Smooth muscle cell (in vitro differentiated cells): ENCODE measurements around the gene COG3. TPM values are rescaled to one million over a fixed set of nuclear protein-coding genes. Genes with fewer than 3 reads are reported as not detected.
A peak's percentile ranks its signal among the peaks of the same experiment; 100 is the strongest.

Source experiments
- DNase-seq: peaks from one replicate; lab custom pipeline; 2025; ENCODE audit not compliant: unreplicated experiment; lab: John Stamatoyannopoulos, UW
- H2AFZ ChIP-seq: fragments of 200-600 bp; sonication (generic); 2 replicates; pipeline ENCODE4 v1.6.0; 2016; ENCODE audit warnings: antibody characterized with exemption, low read depth, mild to moderate bottlenecking
- H3F3A ChIP-seq: fragments of 200-600 bp; sonication (generic); 2 replicates; pipeline ENCODE4 v1.6.0; 2017; ENCODE audit warnings: antibody characterized with exemption, low read depth
- H3K27ac ChIP-seq: fragments of 200-600 bp; sonication (generic); 2 replicates; pipeline ENCODE4 v1.5.1; 2016; ENCODE audit warnings: low read depth, mild to moderate bottlenecking
- H3K27me3 ChIP-seq: fragments of 200-600 bp; sonication (generic); 2 replicates; pipeline ENCODE4 v1.6.1; 2016; ENCODE audit warnings: low read depth, mild to moderate bottlenecking
- H3K36me3 ChIP-seq: fragments of 200-600 bp; sonication (generic); 2 replicates; pipeline ENCODE4 v1.5.1; 2016; ENCODE audit warnings: low read depth
- H3K4me1 ChIP-seq: fragments of 200-600 bp; sonication (generic); 2 replicates; pipeline ENCODE4 v1.5.1; 2016; ENCODE audit warnings: low read depth
- H3K4me2 ChIP-seq: fragments of 200-600 bp; sonication (generic); 2 replicates; pipeline ENCODE4 v1.6.0; 2016; ENCODE audit warnings: mild to moderate bottlenecking
- H3K4me3 ChIP-seq: fragments of 200-600 bp; sonication (generic); 2 replicates; pipeline ENCODE4 v1.5.1; 2016; ENCODE audit warnings: mild to moderate bottlenecking
- H3K79me2 ChIP-seq: fragments of 200-600 bp; sonication (generic); 2 replicates; pipeline ENCODE4 v1.6.0; 2016; ENCODE audit warnings: low read depth, mild to moderate bottlenecking
- H3K9ac ChIP-seq: fragments of 200-600 bp; sonication (generic); 2 replicates; pipeline ENCODE4 v1.6.0; 2016; ENCODE audit warnings: low read depth
- H3K9me3 ChIP-seq: fragments of 200-600 bp; sonication (generic); replicated peaks from 2 replicates; pipeline ENCODE4 v1.5.1; 2016; ENCODE audit warnings: low read depth
- H4K20me1 ChIP-seq: fragments of 200-600 bp; sonication (generic); 2 replicates; pipeline ENCODE4 v1.6.0; 2016; ENCODE audit warnings: low read depth
- WGBS: methylation state at CpG from one replicate; pipeline ENCODE4 v1.1.7; 2016; ENCODE audit warnings: low lambda C conversion rate; 5-methylcytosine and 5-hydroxymethylcytosine counted together
- polyA plus RNA-seq: library from polyadenylated mRNA; unstranded; fragments of >200 nt; fragmentation: Nextera tagmentation; extraction: Ambion mirVana; gene quantifications from 2 replicates; pipeline ENCODE4 v1.2.1, GENCODE V29; 2016
- total RNA-seq: library from RNA; depleted of rRNA; stranded (reverse); fragments of >200 nt; gene quantifications from 2 replicates; pipeline ENCODE4 v1.2.3, GENCODE V29; 2014
- TF ChIP-seq, protein P1 (sequence below): fragments of 200-600 bp; sonication (generic); IDR thresholded peaks from 2 replicates; pipeline ENCODE4 v1.5.1; 2017; ENCODE audit warnings: borderline replicate concordance, mild to moderate bottlenecking, antibody characterized with exemption; ENCODE audit not compliant: insufficient read depth, poor library complexity, severe bottlenecking

The COG3 gene
- total and polyA plus RNA-seq, 2 experiments from 2014 or later, result 23.0 to 38.2 TPM

DNA sequence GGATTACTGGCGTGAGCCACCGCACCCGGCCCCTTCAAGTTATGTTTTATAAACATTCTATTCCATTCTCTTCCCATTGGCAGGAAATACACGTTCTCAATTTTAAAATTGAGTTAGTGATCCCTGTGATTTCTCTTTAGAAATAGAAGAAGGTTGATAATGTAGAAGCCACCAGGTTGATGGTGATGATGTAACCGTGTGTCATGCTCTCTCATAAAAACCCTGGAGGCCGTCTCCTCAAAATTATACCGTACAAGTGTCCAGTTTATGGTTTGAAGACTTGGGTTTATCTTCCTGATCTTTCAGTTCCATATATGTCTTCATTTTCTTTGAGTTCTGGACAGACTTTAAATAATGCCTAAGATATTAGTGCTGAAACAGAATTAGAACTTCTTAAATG is 32.2 kb downstream of the COG3 start:
- Histone ChIP-seq H3F3A (no peaks in the 10 kb centered on the region), H3K4me1 (peaks cover 5% of the 10 kb centered on the region), H3K27me3 (no peaks in the 10 kb centered on the region), H3K4me2 (no peak overlapping the region), H3K9ac (no peak overlapping the region), H4K20me1 (peaks cover 22% of the 10 kb centered on the region), H2AFZ (no peak overlapping the region), H3K9me3 (no peaks in the 10 kb centered on the region), H3K27ac (no peak overlapping the region), H3K79me2 (no peaks in the 10 kb centered on the region), H3K4me3 (no peak overlapping the region), H3K36me3 (peaks cover 29% of the 10 kb centered on the region)
- TF ChIP-seq, protein P1, sequence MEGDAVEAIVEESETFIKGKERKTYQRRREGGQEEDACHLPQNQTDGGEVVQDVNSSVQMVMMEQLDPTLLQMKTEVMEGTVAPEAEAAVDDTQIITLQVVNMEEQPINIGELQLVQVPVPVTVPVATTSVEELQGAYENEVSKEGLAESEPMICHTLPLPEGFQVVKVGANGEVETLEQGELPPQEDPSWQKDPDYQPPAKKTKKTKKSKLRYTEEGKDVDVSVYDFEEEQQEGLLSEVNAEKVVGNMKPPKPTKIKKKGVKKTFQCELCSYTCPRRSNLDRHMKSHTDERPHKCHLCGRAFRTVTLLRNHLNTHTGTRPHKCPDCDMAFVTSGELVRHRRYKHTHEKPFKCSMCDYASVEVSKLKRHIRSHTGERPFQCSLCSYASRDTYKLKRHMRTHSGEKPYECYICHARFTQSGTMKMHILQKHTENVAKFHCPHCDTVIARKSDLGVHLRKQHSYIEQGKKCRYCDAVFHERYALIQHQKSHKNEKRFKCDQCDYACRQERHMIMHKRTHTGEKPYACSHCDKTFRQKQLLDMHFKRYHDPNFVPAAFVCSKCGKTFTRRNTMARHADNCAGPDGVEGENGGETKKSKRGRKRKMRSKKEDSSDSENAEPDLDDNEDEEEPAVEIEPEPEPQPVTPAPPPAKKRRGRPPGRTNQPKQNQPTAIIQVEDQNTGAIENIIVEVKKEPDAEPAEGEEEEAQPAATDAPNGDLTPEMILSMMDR, result no peak
- 80% methylated on average over 7 of the region's 7 CpGs for WGBS
- DNase-seq, result no peak

DNA sequence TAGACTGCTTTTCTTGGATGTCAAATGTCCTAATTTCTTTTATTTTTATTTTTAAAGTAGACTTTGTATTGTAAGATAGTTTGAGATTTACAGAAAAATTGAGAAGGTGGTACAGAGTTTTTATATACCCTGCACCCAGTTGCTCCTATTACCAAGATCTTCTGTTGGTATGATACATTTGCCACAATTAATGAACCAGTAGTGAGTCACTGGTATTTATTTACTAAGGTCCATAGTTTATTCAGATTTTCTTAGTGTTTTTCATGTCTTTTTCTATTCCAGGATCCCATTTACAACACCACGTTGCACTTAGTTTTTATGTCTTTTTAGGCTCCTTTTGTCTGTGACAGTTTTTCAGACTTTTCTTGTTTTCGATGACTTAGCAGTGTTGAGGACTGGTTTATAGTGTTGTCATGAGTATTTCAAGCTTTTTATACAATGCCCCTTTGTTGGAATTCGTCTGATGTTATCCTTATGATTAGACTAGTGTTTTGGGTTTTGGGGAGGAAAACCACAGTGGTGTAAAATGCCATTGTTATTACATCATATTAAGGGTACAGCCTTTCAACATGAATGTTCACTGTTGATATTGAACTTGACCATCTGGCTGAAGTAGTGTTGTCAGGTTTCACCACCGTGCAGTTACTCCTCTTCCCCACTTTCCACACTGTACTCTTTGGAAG is 35.9 kb downstream of the COG3 start:
- Histone ChIP-seq H2AFZ (no peak overlapping the region), H3K79me2 (no peaks in the 10 kb centered on the region), H3K27me3 (no peaks in the 10 kb centered on the region), H3K9ac (peak overlapping the region; percentile 13), H3K27ac (peak overlapping the region; percentile 69), H3K36me3 (peaks cover 34% of the 10 kb centered on the region), H3K9me3 (no peaks in the 10 kb centered on the region), H3K4me1 (peaks cover 5% of the 10 kb centered on the region), H3K4me3 (no peak overlapping the region), H3F3A (no peaks in the 10 kb centered on the region), H3K4me2 (peak overlapping the region; percentile 37), H4K20me1 (peaks cover 52% of the 10 kb centered on the region)
- no peak for DNase-seq
- WGBS, result 23% methylated on average over 4 of the region's 4 CpGs
- TF ChIP-seq, protein P1, result no peak

DNA sequence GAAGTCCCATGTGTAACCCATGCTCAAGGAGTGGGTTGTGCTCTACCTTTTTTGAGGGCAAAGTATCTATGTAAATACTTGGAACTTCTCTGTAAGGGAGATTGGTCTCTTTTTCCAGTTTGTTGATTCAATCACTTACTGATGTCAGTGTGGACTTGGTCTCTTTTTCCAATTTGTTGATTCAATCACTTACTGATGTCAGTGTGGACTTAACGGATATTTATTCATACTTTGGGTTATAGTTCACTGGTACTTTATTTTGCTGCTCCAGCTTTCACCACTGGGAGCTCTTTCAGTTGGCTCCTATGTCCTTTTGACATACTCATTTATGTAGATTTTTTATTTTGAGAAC is 36.4 kb downstream of the COG3 start:
- no peak overlapping the region for H2AFZ ChIP-seq
- no peaks in the 10 kb centered on the region for H3K9me3 ChIP-seq
- no peak for DNase-seq
- H3K27ac ChIP-seq, result peak overlapping the region; percentile 69
- H4K20me1 ChIP-seq, result peaks cover 58% of the 10 kb centered on the region
- no peak overlapping the region for H3K4me3 ChIP-seq
- TF ChIP-seq, protein P1, result no peak
- WGBS, result 91% methylated on average over 1 of the region's 1 CpG
- H3K79me2 ChIP-seq, result no peaks in the 10 kb centered on the region
- peak overlapping the region; percentile 37 for H3K4me2 ChIP-seq
- peaks cover 34% of the 10 kb centered on the region for H3K36me3 ChIP-seq
- no peak overlapping the region for H3K9ac ChIP-seq
- H3K27me3 ChIP-seq, result no peaks in the 10 kb centered on the region
- no peaks in the 10 kb centered on the region for H3F3A ChIP-seq
- peaks cover 5% of the 10 kb centered on the region for H3K4me1 ChIP-seq

DNA sequence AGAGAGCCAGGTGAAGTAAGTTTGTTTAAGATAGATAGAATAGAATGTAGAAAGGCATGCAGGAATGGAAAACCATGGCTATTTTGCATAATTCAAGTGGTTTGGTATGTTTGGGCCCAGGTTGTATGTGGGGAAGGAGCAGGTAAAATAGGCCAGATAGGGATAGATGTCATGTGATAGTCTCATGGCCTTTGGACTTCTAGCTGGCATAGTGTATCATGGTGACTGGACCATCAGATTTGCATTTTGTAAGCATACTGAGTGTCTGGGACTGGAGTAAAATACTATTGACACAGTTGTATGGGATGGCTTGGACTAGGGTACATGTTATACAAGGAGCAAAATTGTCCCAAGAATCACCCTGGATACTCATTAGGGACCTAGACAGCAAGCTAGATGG is 38.9 kb downstream of the COG3 start:
- Histone ChIP-seq H3K4me3 (no peak overlapping the region), H3K27ac (no peak overlapping the region), H3K4me2 (no peak overlapping the region), H3K27me3 (no peaks in the 10 kb centered on the region), H3K79me2 (no peaks in the 10 kb centered on the region), H3K9ac (no peak overlapping the region), H3K36me3 (peaks cover 27% of the 10 kb centered on the region), H3K4me1 (peaks cover 5% of the 10 kb centered on the region), H4K20me1 (peaks cover 74% of the 10 kb centered on the region), H3K9me3 (no peaks in the 10 kb centered on the region), H3F3A (no peaks in the 10 kb centered on the region), H2AFZ (no peak overlapping the region)
- no peak for DNase-seq
- TF ChIP-seq, protein P1, result no peak
